Measurements from ENCODE around the gene DUSP22. TPM values are rescaled to one million over a fixed set of nuclear protein-coding genes. Genes with fewer than 3 reads are reported as not detected.

Gene DUSP22
- total RNA-seq: 23.0 and 40.5 TPM in 2 replicates

GRCh38 chr6:291697-292505, at the start of gene DUSP22:
DUSP22 (plus strand) TSS chr6:292487; CDS start chr6:292540, 53 bp downstream.

GRCh38 chr6:391559-392440, 99.5 kb downstream of the DUSP22 start, which contains the start of gene IRF4:
IRF4 (plus strand) TSS chr6:391752; CDS start chr6:393153, 1,401 bp downstream.

Other genes with a start within 250 kb of the DUSP22 start
- gene IRF4, start 99.3 kb downstream of the DUSP22 start, total RNA-seq: under 0.01 TPM in 1 of 2 replicates, not detected in the other

Measured in bladder microvascular endothelial cell (primary cell).